SJSA1 (cell line): Measurements from ENCODE around the gene NPHP4. TPM values are rescaled to one million over a fixed set of nuclear protein-coding genes. Genes with fewer than 3 reads are reported as not detected.
A peak's percentile ranks its signal among the peaks of the same experiment; 100 is the strongest.
"Not testable (repeated sequence)": the region's sequence is repeated elsewhere in the genome, so short reads cannot be mapped to it uniquely, and the experiment has no call there.

ENCODE experiments used
- DNase-seq, 2 experiments: peaks; one replicate each; pipeline ENCODE4 v3.0.0-alpha.2; 2015 to 2020; ENCODE audit warnings: low spot score in 2 of 2, low read depth in 1 of 2
- H3K27ac ChIP-seq: fragments of 250-450 bp; sonication (Bioruptor Pico); 2 replicates; pipeline ENCODE4 v1.5.1; 2020; ENCODE audit warnings: mild to moderate bottlenecking, moderate library complexity
- H3K27me3 ChIP-seq: fragments of 250-450 bp; sonication (Bioruptor Pico); replicated peaks from 2 replicates; pipeline ENCODE4 v1.5.1; 2020; ENCODE audit warnings: mild to moderate bottlenecking, moderate library complexity
- H3K36me3 ChIP-seq: fragments of 250-450 bp; sonication (Bioruptor Pico); 2 replicates; pipeline ENCODE4 v1.5.1; 2020; ENCODE audit warnings: mild to moderate bottlenecking
- H3K4me1 ChIP-seq: fragments of 250-450 bp; sonication (Bioruptor Pico); replicated peaks from 2 replicates; pipeline ENCODE4 v1.6.1; 2021; ENCODE audit warnings: mild to moderate bottlenecking
- H3K4me3 ChIP-seq: fragments of 250-450 bp; sonication (Bioruptor Pico); 2 replicates; pipeline ENCODE4 v1.5.1; 2020; ENCODE audit warnings: mild to moderate bottlenecking
- H3K9me3 ChIP-seq: fragments of 250-450 bp; sonication (Bioruptor Pico); replicated peaks from 2 replicates; pipeline ENCODE4 v1.5.1; 2020; ENCODE audit warnings: mild to moderate bottlenecking
- total RNA-seq: library from RNA; depleted of rRNA; stranded (reverse); fragments of >200 nt; shearing (Covaris generic); gene quantifications from 2 replicates; pipeline ENCODE4 v1.2.3, GENCODE V29; 2014

NPHP4 gene
- total RNA-seq, 1 experiment from 2014 or later = 4.5 TPM

GRCh38 chr1:5857011-5857410, 135.2 kb downstream of the NPHP4 start:
- H3K9me3 ChIP-seq = no peaks in the 10 kb centered on the region
- peaks cover 11% of the 10 kb centered on the region for H3K36me3 ChIP-seq
- peaks cover 75% of the 10 kb centered on the region for H3K4me1 ChIP-seq
- DNase-seq = no peak
- H3K27ac ChIP-seq = peak overlapping the region; percentile 87
- no peak overlapping the region for H3K4me3 ChIP-seq
- H3K27me3 ChIP-seq = no peaks in the 10 kb centered on the region

- peaks cover 15% of the 10 kb centered on the region for H3K36me3 ChIP-seq
- peak overlapping the region; percentile 87 for H3K27ac ChIP-seq
- H3K27me3 ChIP-seq = no peaks in the 10 kb centered on the region
- no peaks in the 10 kb centered on the region for H3K9me3 ChIP-seq
- H3K4me1 ChIP-seq = peaks cover 69% of the 10 kb centered on the region
- DNase-seq = peak; percentile 89 to 92
- H3K4me3 ChIP-seq = no peak overlapping the region
Observed at GRCh38 chr1:5856246-5856815, 135.9 kb downstream of the NPHP4 start.

- Histone ChIP-seq H3K9me3 (no peaks in the 10 kb centered on the region), H3K27ac (peak overlapping the region; percentile 87), H3K4me3 (peak overlapping the region; percentile 0; the same call in 1 of the 2 replicates), H3K27me3 (no peaks in the 10 kb centered on the region), H3K4me1 (peaks cover 59% of the 10 kb centered on the region), H3K36me3 (peaks cover 15% of the 10 kb centered on the region)
- DNase-seq = no peak
Observed at GRCh38 chr1:5855196-5855897, 136.9 kb downstream of the NPHP4 start.

GRCh38 chr1:5854754-5855153, 137.5 kb downstream of the NPHP4 start:
- H3K9me3 ChIP-seq = no peaks in the 10 kb centered on the region
- peak overlapping the region; percentile 87 for H3K27ac ChIP-seq
- peaks cover 13% of the 10 kb centered on the region for H3K36me3 ChIP-seq
- H3K4me1 ChIP-seq = peaks cover 55% of the 10 kb centered on the region
- DNase-seq = no peak
- H3K4me3 ChIP-seq = no peak overlapping the region
- no peaks in the 10 kb centered on the region for H3K27me3 ChIP-seq

GRCh38 chr1:5853858-5854257, 138.4 kb downstream of the NPHP4 start:
- H3K4me1 ChIP-seq = peaks cover 55% of the 10 kb centered on the region
- H3K27ac ChIP-seq, DNase-seq, H3K4me3 ChIP-seq, H3K27me3 ChIP-seq, H3K9me3 ChIP-seq: not testable (repeated sequence)
- peaks cover 13% of the 10 kb centered on the region for H3K36me3 ChIP-seq

- Histone ChIP-seq H3K4me1 (peaks cover 29% of the 10 kb centered on the region), H3K4me3 (no peak overlapping the region), H3K9me3 (no peaks in the 10 kb centered on the region), H3K27ac (0 out of 2 replicates have a peak overlapping the region, but pooled peaks have one; percentile 20), H3K36me3 (peaks cover 6% of the 10 kb centered on the region; the same call in 1 of the 2 replicates), H3K27me3 (no peaks in the 10 kb centered on the region)
- peak; percentile 78 to 79 for DNase-seq
Observed at GRCh38 chr1:5850503-5850902, 141.7 kb downstream of the NPHP4 start.

GRCh38 chr1:5849550-5849949, 142.7 kb downstream of the NPHP4 start:
- H3K36me3 ChIP-seq = peaks cover 6% of the 10 kb centered on the region; the same call in 1 of the 2 replicates
- no peak overlapping the region for H3K27ac ChIP-seq
- no peaks in the 10 kb centered on the region for H3K9me3 ChIP-seq
- no peaks in the 10 kb centered on the region for H3K27me3 ChIP-seq
- H3K4me1 ChIP-seq = peaks cover 20% of the 10 kb centered on the region
- DNase-seq = no peak
- no peak overlapping the region for H3K4me3 ChIP-seq

GRCh38 chr1:5847013-5847659, 145.1 kb downstream of the NPHP4 start:
- no peak overlapping the region for H3K27ac ChIP-seq
- no peak for DNase-seq
- H3K9me3 ChIP-seq = no peaks in the 10 kb centered on the region
- H3K4me1 ChIP-seq = peaks cover 12% of the 10 kb centered on the region
- H3K27me3 ChIP-seq = no peaks in the 10 kb centered on the region
- peaks cover 6% of the 10 kb centered on the region; the same call in 1 of the 2 replicates for H3K36me3 ChIP-seq
- H3K4me3 ChIP-seq = no peak overlapping the region

- Histone ChIP-seq H3K9me3 (no peaks in the 10 kb centered on the region), H3K4me3 (no peak overlapping the region), H3K4me1 (peaks cover 12% of the 10 kb centered on the region), H3K27me3 (no peaks in the 10 kb centered on the region), H3K27ac (no peak overlapping the region), H3K36me3 (no peaks in the 10 kb centered on the region)
- DNase-seq = no peak
Observed at GRCh38 chr1:5845376-5845775, 146.8 kb downstream of the NPHP4 start.

- Histone ChIP-seq H3K36me3 (no peaks in the 10 kb centered on the region), H3K4me3 (no peak overlapping the region), H3K4me1 (peaks cover 12% of the 10 kb centered on the region), H3K9me3 (no peaks in the 10 kb centered on the region), H3K27ac (no peak overlapping the region), H3K27me3 (no peaks in the 10 kb centered on the region)
- DNase-seq = no peak
Observed at GRCh38 chr1:5844442-5844841, 147.8 kb downstream of the NPHP4 start.

- H3K36me3 ChIP-seq = no peaks in the 10 kb centered on the region
- no peak for DNase-seq
- no peaks in the 10 kb centered on the region for H3K27me3 ChIP-seq
- no peak overlapping the region for H3K4me3 ChIP-seq
- H3K9me3 ChIP-seq = no peaks in the 10 kb centered on the region
- no peak overlapping the region for H3K27ac ChIP-seq
- H3K4me1 ChIP-seq = peaks cover 12% of the 10 kb centered on the region
Observed at GRCh38 chr1:5843521-5844096, 148.6 kb downstream of the NPHP4 start.

GRCh38 chr1:5842679-5843078, 149.5 kb downstream of the NPHP4 start:
- Histone ChIP-seq H3K27me3 (no peaks in the 10 kb centered on the region; the same call in 1 of the 2 replicates), H3K4me1 (peaks cover 12% of the 10 kb centered on the region), H3K9me3 (no peaks in the 10 kb centered on the region), H3K36me3 (no peaks in the 10 kb centered on the region), H3K4me3 (no peak overlapping the region), H3K27ac (no peak overlapping the region)
- no peak for DNase-seq

GRCh38 chr1:5840551-5841001, 151.6 kb downstream of the NPHP4 start:
- no peaks in the 10 kb centered on the region for H3K36me3 ChIP-seq
- no peak overlapping the region for H3K4me3 ChIP-seq
- DNase-seq = no peak
- H3K4me1 ChIP-seq = peaks cover 12% of the 10 kb centered on the region
- H3K9me3 ChIP-seq = no peaks in the 10 kb centered on the region
- H3K27me3 ChIP-seq = peaks cover 10% of the 10 kb centered on the region
- H3K27ac ChIP-seq = no peak overlapping the region
